ENCODE measurements around the gene NINJ1.

NINJ1 gene

GRCh38 chr9:93084471-93084881, 49.6 kb downstream of the NINJ1 start:
- H3K79me2 ChIP-seq (ENCODE audit: insufficient read depth, low read length): no peaks in the 10 kb centered on the region
- no peaks in the 10 kb centered on the region for H3K9me3 ChIP-seq (ENCODE audit: insufficient read depth, low read length)
- H3K36me3 ChIP-seq (ENCODE audit: low read length): no peaks in the 10 kb centered on the region
- TF ChIP-seq EZH2phosphoT487 (conservative IDR thresholded peaks at IDR 0.05; ENCODE audit: low read length): no peak
- no peak for TF ChIP-seq CTCF (IDR thresholded peaks at IDR 0.05; ENCODE audit: insufficient read depth, low read length, poor library complexity, severe bottlenecking)
- H2AFZ ChIP-seq (ENCODE audit: low read depth, low read length, severe bottlenecking): no peak overlapping the region
- H3K9me2 ChIP-seq (replicated peaks; ENCODE audit: insufficient read depth, low read length): no peaks in the 10 kb centered on the region
- H3K9ac ChIP-seq (ENCODE audit: low read length): no peak overlapping the region
- H3K4me2 ChIP-seq (ENCODE audit: low read depth, low read length, poor library complexity, severe bottlenecking): no peak overlapping the region
- no peaks in the 10 kb centered on the region for H3F3A ChIP-seq (ENCODE audit: insufficient read depth)
- no peaks in the 10 kb centered on the region for H4K20me1 ChIP-seq (ENCODE audit: low read depth, low read length)
- H3K27ac ChIP-seq (ENCODE audit: low read depth, low read length): no peak overlapping the region
- H3K27me3 ChIP-seq (ENCODE audit: low read length): no peaks in the 10 kb centered on the region
- H3K4me3 ChIP-seq (ENCODE audit: insufficient read depth, low read length, poor library complexity, severe bottlenecking): no peak overlapping the region

GRCh38 chr9:93083592-93084470, 50.2 kb downstream of the NINJ1 start:
- no peaks in the 10 kb centered on the region for H3K36me3 ChIP-seq (ENCODE audit: low read length)
- no peaks in the 10 kb centered on the region for H3K9me2 ChIP-seq (replicated peaks; ENCODE audit: insufficient read depth, low read length)
- no peak overlapping the region for H3K4me2 ChIP-seq (ENCODE audit: low read depth, low read length, poor library complexity, severe bottlenecking)
- H3K9me3 ChIP-seq (ENCODE audit: insufficient read depth, low read length): no peaks in the 10 kb centered on the region
- no peak overlapping the region for H3K4me3 ChIP-seq (ENCODE audit: insufficient read depth, low read length, poor library complexity, severe bottlenecking)
- TF ChIP-seq CTCF (IDR thresholded peaks at IDR 0.05; ENCODE audit: insufficient read depth, low read length, poor library complexity, severe bottlenecking): no peak
- no peak for TF ChIP-seq EZH2phosphoT487 (conservative IDR thresholded peaks at IDR 0.05; ENCODE audit: low read length)
- H4K20me1 ChIP-seq (ENCODE audit: low read depth, low read length): no peaks in the 10 kb centered on the region
- H3K27ac ChIP-seq (ENCODE audit: low read depth, low read length): no peak overlapping the region
- H3K27me3 ChIP-seq (ENCODE audit: low read length): no peaks in the 10 kb centered on the region
- no peaks in the 10 kb centered on the region for H3K79me2 ChIP-seq (ENCODE audit: insufficient read depth, low read length)
- no peak overlapping the region for H2AFZ ChIP-seq (ENCODE audit: low read depth, low read length, severe bottlenecking)
- no peak overlapping the region for H3K9ac ChIP-seq (ENCODE audit: low read length)
- H3F3A ChIP-seq (ENCODE audit: insufficient read depth): no peaks in the 10 kb centered on the region

GRCh38 chr9:93082841-93083411, 51.1 kb downstream of the NINJ1 start:
- Histone ChIP-seq H3K27ac (ENCODE audit: low read depth, low read length) (no peak overlapping the region), H3F3A (ENCODE audit: insufficient read depth) (no peaks in the 10 kb centered on the region), H3K9me2 (replicated peaks; ENCODE audit: insufficient read depth, low read length) (no peaks in the 10 kb centered on the region), H3K27me3 (ENCODE audit: low read length) (no peaks in the 10 kb centered on the region), H4K20me1 (ENCODE audit: low read depth, low read length) (no peaks in the 10 kb centered on the region), H3K36me3 (ENCODE audit: low read length) (no peaks in the 10 kb centered on the region), H2AFZ (ENCODE audit: low read depth, low read length, severe bottlenecking) (no peak overlapping the region), H3K4me2 (ENCODE audit: low read depth, low read length, poor library complexity, severe bottlenecking) (no peak overlapping the region), H3K79me2 (ENCODE audit: insufficient read depth, low read length) (no peaks in the 10 kb centered on the region), H3K4me3 (ENCODE audit: insufficient read depth, low read length, poor library complexity, severe bottlenecking) (no peak overlapping the region), H3K9me3 (ENCODE audit: insufficient read depth, low read length) (no peaks in the 10 kb centered on the region), H3K9ac (ENCODE audit: low read length) (no peak overlapping the region)
- TF ChIP-seq EZH2phosphoT487 (conservative IDR thresholded peaks at IDR 0.05; ENCODE audit: low read length) (no peak), CTCF (IDR thresholded peaks at IDR 0.05; ENCODE audit: insufficient read depth, low read length, poor library complexity, severe bottlenecking) (no peak)

Data from SU-DHL-6 (cell line).